Adrenal gland (tissue), 12 donors: ENCODE data around the gene ZNF428. TPM values are rescaled to one million over a fixed set of nuclear protein-coding genes. Genes with fewer than 3 reads are reported as not detected.

ENCODE experiments used
- DNase-seq, 7 donors: peaks; one replicate each; pipeline ENCODE4 v3.0.0-alpha.2; 2019 to 2020
- H3K27ac ChIP-seq, 5 donors: fragments of 200-600 bp; sonication (generic) in 4 of 5; 1 replicate in 3 of 5; 2 replicates in 2 of 5; pipeline versions ENCODE4 v1.5.1 to v1.8.0; 2016 to 2020; ENCODE audit warnings: mild to moderate bottlenecking in 1 of 5
- H3K27me3 ChIP-seq: fragments of 200-600 bp; 2 replicates; pipeline ENCODE4 v1.8.0; 2021
- H3K36me3 ChIP-seq, 2 donors: fragments of 200-600 bp; replicated peaks in 1 of 2; 1 replicate in 1 of 2; 2 replicates in 1 of 2; pipeline versions ENCODE4 v1.5.1 to v1.8.0; 2018 to 2022
- H3K4me1 ChIP-seq, 2 donors: fragments of 200-600 bp; replicated peaks in 1 of 2; 1 replicate in 1 of 2; 2 replicates in 1 of 2; pipeline versions ENCODE4 v1.5.1 to v1.8.0; 2018 to 2021
- H3K4me3 ChIP-seq, 4 donors: fragments of 200-600 bp; sonication (generic) in 3 of 4; one replicate each; pipeline ENCODE4 v1.5.1; 2016 to 2018
- H3K9me3 ChIP-seq, 3 donors: fragments of 200-600 bp; sonication (generic) in 1 of 3; replicated peaks in 1 of 3; 1 replicate in 2 of 3; 2 replicates in 1 of 3; pipeline versions ENCODE4 v1.5.1 to v1.8.0; 2016 to 2021
- POLR2A ChIP-seq, 2 donors: fragments of 450-650 bp; IDR thresholded peaks; one replicate each; pipeline ENCODE4 v1.6.1; 2017; ENCODE audit warnings: antibody characterized with exemption in 2 of 2, mild to moderate bottlenecking in 2 of 2, moderate library complexity in 1 of 2
- WGBS, 4 donors: extraction: QIAGEN DNeasy Blood & Tissue Kit in 2 of 4; methylation state at CpG; one replicate each; pipeline versions ENCODE4 v1.1.5 to v1.1.7; 2013 to 2017; 5-methylcytosine and 5-hydroxymethylcytosine counted together
- intact Hi-C, 2 donors: fragments of 100-400 bp; cut with DNase I; formaldehyde crosslinking; loops; one replicate each; pipeline versions ENCODE4 v1.14.1 to v1.15.0; 2022 to 2023
- polyA plus RNA-seq, 3 donors: library from polyadenylated mRNA; stranded (reverse); fragments of 200-250 nt in 2 of 3; fragments of 350-450 nt in 1 of 3; fragmentation: Illumina TruSeq in 1 of 3; extraction: RNeasy Lipid Tissue Mini Kit (QIAGEN cat#74804) in 1 of 3; gene quantifications; one replicate each; pipeline ENCODE4 v1.2.3, GENCODE V29; 2013 to 2014
- total RNA-seq, 9 donors: library from RNA; depleted of rRNA in 4 of 9; stranded (reverse); fragments of >200 nt in 4 of 9; fragments of 120-200 nt in 1 of 9; fragmentation: NEBNext Ultra II Directional in 1 of 9; extraction: Animal tissue kit (Norgen Biotek cat#: 25700) in 1 of 9; gene quantifications; one replicate each; pipeline versions ENCODE4 v1.1.0 to v1.2.4, GENCODE V29; 2013 to 2023
- TF ChIP-seq, protein P1 (sequence below), 6 experiments: fragments of 450-650 bp in 4 of 6; fragments of 200-600 bp in 2 of 6; sonication (generic) in 1 of 6; IDR thresholded peaks; 1 replicate in 5 of 6; 2 replicates in 1 of 6; pipeline versions ENCODE4 v1.5.1 to v1.8.0; 2016 to 2021; ENCODE audit warnings: antibody characterized with exemption in 6 of 6, mild to moderate bottlenecking in 2 of 6, moderate library complexity in 1 of 6
- donor health status: healthy with polysubstance abuse.
- donor health status: Bipolar disorder and iron deficiency.
- donor health status: DM: yes; HTN: yes; CAD: no.
- donor health status: DM: no; HTN: no; CAD: no.
- donor health status: DM: no; HTN: no; CAD: no.
- donor health status: DM: yes; HTN: yes; CAD: no.

The ZNF428 gene
- total and polyA plus RNA-seq, 12 donors: 10.3 to 214 (median 58.8) TPM

DNA sequence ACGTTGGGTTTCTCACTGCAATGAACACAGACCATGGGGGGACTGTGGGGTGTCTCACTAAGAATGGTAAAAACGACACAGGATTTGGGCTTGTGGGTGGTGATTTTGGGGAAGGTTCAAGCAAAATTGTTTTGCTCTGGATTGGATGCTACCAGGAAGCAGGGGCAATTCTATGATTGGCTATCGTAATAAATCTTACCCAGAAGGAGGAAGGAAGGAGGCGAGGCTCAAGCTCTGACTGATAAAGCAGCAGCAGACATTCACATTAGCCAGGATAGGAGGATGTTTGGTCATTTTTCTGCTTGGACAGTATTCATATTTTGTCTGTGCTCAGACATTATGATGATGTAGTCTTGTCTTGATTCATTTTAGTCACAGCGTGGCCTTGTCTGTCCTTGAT is 21.6 kb downstream of the ZNF428 start:
- 14 to 35% (median 18%) methylated on average over 5 of the region's 5 CpGs for WGBS, 4 donors
- Histone ChIP-seq H3K4me3 (no peak overlapping the region), H3K4me1 (peaks cover 20 to 30% of the 10 kb centered on the region in 2 donors), H3K27me3 (no peaks in the 10 kb centered on the region), H3K36me3 (peaks cover 0 to 30% of the 10 kb centered on the region in 2 donors), H3K27ac (peak overlapping the region in 4 of 5 donors; percentile 95 to 97 (median 96)), H3K9me3 (no peaks in the 10 kb centered on the region)
- no peak for DNase-seq
- intact Hi-C loops: loop anchor here in 1 of 2 donors (10.0 kb wide), 1 partner anchor 57 kb away; no protein-coding TSS in a partner anchor
- TF ChIP-seq POLR2A (IDR thresholded peaks at IDR 0.05): peak in 1 of 2 donors; percentile 29
- TF ChIP-seq, protein P1, sequence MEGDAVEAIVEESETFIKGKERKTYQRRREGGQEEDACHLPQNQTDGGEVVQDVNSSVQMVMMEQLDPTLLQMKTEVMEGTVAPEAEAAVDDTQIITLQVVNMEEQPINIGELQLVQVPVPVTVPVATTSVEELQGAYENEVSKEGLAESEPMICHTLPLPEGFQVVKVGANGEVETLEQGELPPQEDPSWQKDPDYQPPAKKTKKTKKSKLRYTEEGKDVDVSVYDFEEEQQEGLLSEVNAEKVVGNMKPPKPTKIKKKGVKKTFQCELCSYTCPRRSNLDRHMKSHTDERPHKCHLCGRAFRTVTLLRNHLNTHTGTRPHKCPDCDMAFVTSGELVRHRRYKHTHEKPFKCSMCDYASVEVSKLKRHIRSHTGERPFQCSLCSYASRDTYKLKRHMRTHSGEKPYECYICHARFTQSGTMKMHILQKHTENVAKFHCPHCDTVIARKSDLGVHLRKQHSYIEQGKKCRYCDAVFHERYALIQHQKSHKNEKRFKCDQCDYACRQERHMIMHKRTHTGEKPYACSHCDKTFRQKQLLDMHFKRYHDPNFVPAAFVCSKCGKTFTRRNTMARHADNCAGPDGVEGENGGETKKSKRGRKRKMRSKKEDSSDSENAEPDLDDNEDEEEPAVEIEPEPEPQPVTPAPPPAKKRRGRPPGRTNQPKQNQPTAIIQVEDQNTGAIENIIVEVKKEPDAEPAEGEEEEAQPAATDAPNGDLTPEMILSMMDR (IDR thresholded peaks at IDR 0.05): no peak

DNA sequence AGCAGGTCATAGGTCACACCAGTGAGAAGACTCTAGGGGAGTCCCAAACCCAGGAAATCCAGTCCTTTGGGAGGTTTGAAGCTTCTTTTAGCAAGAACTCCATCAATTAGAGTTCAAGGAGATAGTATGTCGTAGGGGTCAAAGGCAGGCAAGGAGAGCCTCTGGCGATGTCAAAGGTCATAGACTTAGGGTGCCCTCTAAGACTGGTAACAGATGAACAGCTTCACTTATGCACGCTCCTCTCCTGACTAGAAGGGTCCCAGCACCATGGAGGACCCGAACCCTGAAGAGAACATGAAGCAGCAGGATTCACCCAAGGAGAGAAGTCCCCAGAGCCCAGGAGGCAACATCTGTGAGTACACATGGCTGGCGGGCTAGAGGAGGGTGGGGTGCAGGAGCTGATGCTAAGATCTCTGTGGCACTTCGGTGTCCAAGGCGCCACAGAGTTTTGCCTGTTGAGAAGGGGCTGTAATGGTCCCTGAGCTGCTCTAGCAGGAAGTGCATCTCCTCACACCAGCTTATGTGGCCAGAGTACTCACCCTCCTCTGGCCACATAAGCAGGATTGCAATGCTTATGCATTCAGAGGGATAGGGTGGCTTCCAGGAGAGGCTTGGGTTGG is 22.5 kb downstream of the ZNF428 start:
- WGBS, 4 donors: 14 to 25% (median 24%) methylated on average over 6 to 7 of the region's 7 CpGs
- H3K4me1 ChIP-seq: peaks cover 20 to 30% of the 10 kb centered on the region in 2 donors
- H3K36me3 ChIP-seq: peaks cover 0 to 34% of the 10 kb centered on the region in 2 donors

DNA sequence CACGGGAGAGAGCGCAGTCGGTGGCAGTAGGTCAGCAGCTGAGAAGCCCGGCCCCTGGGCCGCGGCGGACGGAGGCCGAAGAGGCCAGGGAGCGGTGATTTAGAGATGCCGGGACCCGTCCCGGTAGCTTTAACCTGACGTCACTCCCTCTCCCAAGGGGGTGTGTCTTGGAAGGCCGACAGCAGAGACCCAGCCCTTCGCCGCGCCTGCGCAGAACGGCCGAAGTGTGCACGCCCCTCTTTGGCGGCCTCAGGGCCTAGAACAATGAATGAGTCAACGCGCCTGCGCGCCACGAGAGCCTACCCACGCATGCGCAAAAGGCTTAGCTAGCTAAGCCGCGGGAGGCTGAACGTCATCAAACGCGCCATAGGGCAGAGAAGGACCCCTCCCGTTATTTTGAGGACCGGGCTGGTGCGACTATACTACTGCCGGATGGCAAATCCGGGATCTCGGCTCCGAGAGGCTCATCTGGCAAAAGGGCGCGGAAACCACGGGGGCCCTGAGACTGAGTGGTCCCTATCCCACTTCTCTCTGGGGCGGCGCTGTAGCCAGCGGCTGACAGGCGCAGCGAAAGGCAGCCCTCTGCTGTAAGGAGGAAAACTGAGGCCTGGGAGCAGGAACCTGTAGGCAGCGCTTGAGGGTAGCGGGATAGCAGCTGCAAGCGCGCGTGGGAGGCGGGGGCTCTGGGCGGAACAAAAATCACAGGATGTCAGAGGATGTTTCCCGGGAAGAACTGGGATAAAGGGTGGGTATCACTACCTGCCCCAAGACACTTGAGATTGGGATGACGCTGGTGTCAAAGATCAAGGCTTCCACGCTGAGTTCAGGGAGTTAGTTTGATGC is 23.2 kb downstream of the ZNF428 start, which contains the start of the genes IRGQ and ZNF576:
Gene IRGQ, minus strand, starts transcription at position 136 of the 843 bp plus-strand sequence. CDS start 796 bp downstream, outside the sequence.
Gene ZNF576, plus strand, starts transcription at position 597 of the 843 bp plus-strand sequence. CDS start 514 bp downstream, outside the sequence.
- intact Hi-C loops: loop anchor here in 1 of 2 donors (10.0 kb wide), 1 partner anchor 59 kb away; no protein-coding TSS in a partner anchor
- peaks cover 0 to 42% of the 10 kb centered on the region in 2 donors for H3K36me3 ChIP-seq
- peak; percentile 99 to 100 (median 100) for DNase-seq

More for the DNA sequence above, 22.5 kb downstream of the ZNF428 start:
- TF ChIP-seq, protein P1 (IDR thresholded peaks at IDR 0.05): no peak
- no peak for TF ChIP-seq POLR2A (IDR thresholded peaks at IDR 0.05)
- intact Hi-C loops: loop anchor here in 1 of 2 donors (10.0 kb wide), 1 partner anchor 58 kb away; no protein-coding TSS in a partner anchor
- peak in 1 of 7 donors; percentile 38 for DNase-seq
- no peaks in the 10 kb centered on the region for H3K9me3 ChIP-seq
- no peaks in the 10 kb centered on the region for H3K27me3 ChIP-seq
- H3K4me3 ChIP-seq: peak overlapping the region; percentile 14 to 57 (median 40)
- H3K27ac ChIP-seq: peak overlapping the region; percentile 92 to 97 (median 95)

More for the DNA sequence above, 23.2 kb downstream of the ZNF428 start, which contains the start of the genes IRGQ and ZNF576:
- TF ChIP-seq, protein P1 (IDR thresholded peaks at IDR 0.05): peak in 2 of 6 experiments; percentile 9 to 18
- peak; percentile 93 to 96 for TF ChIP-seq POLR2A (IDR thresholded peaks at IDR 0.05)
- peaks cover 20 to 30% of the 10 kb centered on the region in 2 donors for H3K4me1 ChIP-seq
- 0 to 1% (median 0%) methylated on average over 30 to 60 of the region's 60 CpGs for WGBS, 4 donors
- no peaks in the 10 kb centered on the region for H3K9me3 ChIP-seq
- peak within 1 kb of the TSS; percentile 24 to 65 (median 54) for H3K4me3 ChIP-seq
- peak within 1 kb of the TSS; percentile 92 to 97 (median 95) for H3K27ac ChIP-seq
- no peaks in the 10 kb centered on the region for H3K27me3 ChIP-seq
